Pons (tissue), 1 donor: ENCODE data around the gene WDR35.
"Not testable (repeated sequence)": the region's sequence is repeated elsewhere in the genome, so short reads cannot be mapped to it uniquely, and the experiment has no call there.

Experiments used
- DNase-seq: peaks from one replicate; pipeline ENCODE4 v3.0.0-alpha.2; 2016; ENCODE audit warnings: low spot score

WDR35 gene

GRCh38 chr2:19937004-19937403 lies 52.9 kb downstream of the WDR35 start:
- no peak for DNase-seq

- DNase-seq: no peak
These were observed 53.7 kb downstream of the WDR35 start for GRCh38 chr2:19936203-19936602.

GRCh38 chr2:19933351-19933981 lies 56.4 kb downstream of the WDR35 start:
- DNase-seq: no peak

DNA sequence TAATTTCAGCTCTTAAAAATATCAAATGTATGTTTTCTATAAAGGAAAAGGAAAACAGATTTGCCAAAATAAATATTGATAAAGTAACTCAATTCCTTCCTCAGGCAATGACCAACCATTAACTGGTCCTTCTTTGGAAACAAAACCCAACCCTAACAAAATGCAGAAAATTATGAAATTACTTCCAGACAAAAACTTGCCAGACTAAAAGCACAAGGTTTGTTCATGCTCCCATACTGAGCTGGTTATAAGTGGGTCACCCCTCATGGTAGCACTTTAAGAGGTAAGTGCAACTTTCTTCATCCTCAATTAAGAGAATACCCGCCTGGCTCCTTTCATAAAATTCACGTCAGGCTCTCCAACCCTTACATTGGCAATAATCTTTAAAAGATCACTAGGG lies 57.0 kb downstream of the WDR35 start:
- no peak for DNase-seq

- no peak for DNase-seq
These were observed 60.7 kb downstream of the WDR35 start for GRCh38 chr2:19929226-19929625.

- DNase-seq: not testable (repeated sequence)
These were observed 62.1 kb downstream of the WDR35 start for GRCh38 chr2:19927816-19928215.

GRCh38 chr2:19924526-19924925 lies 65.4 kb downstream of the WDR35 start:
- DNase-seq: not testable (repeated sequence)

GRCh38 chr2:19922188-19922587 lies 67.7 kb downstream of the WDR35 start:
- not testable (repeated sequence) for DNase-seq

DNA sequence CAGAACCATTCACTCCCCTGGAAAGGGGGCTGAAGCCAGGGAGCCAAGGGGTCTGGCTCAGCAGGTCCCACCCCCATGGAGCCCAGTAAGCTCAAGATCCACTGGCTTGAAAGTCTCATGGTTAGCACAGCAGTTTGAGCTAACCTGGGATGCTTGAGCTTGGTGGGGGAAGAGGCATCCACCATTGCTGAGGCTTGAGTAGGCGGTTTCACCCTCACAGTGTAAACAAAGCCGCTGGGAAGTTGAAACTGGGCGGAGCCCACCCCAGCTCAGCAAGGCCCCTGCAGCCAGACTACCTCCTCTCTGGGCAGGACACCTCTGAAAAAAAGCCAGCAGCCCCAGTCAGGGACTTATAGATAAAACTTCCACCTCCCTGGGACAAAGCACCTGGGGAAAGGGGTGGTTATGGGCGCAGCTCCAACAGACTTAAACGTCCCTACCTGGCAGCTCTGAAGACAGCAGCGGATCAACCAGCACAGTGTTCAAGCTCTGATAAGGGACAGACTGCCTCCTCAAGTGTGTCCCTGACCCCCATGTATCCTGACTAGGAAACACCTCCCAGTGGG lies 73.4 kb downstream of the WDR35 start:
- DNase-seq: no peak

- DNase-seq: peak; percentile 78
These were observed 75.5 kb downstream of the WDR35 start for GRCh38 chr2:19914266-19914975.

GRCh38 chr2:19911808-19912509 lies 77.9 kb downstream of the WDR35 start:
- no peak for DNase-seq

- DNase-seq: no peak
These were observed 87.6 kb downstream of the WDR35 start for GRCh38 chr2:19902216-19902740.

- DNase-seq: peak; percentile 89
These were observed 88.3 kb downstream of the WDR35 start, which contains the start of gene TTC32 for GRCh38 chr2:19901442-19902215. TTC32 (minus strand) TSS chr2:19901983; CDS start chr2:19901854, 129 bp downstream.

DNA sequence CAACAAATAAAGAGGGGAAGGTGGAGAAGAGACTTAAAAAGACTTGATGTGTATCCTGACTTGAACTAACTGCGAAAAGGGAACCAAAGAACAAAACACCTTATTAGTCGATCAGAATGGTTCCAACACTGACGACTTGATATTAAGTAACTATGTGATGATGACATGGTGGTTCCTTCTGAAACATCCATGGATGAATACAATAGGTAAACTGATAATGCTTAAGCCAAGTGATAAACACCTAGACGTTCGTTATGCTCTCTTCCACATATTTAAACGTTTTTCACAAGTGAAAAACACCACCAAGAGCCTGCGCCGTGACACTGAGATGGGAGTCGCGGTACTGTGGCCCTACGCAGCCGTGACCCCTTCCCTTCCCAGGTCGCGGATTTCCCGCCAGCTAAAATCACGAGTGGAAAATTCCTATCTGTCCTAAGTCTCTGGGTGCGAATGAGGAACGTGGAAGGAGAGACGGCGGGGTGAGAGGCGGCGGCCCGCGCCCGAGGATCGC lies 88.9 kb downstream of the WDR35 start:
- DNase-seq: peak; percentile 45

GRCh38 chr2:19899985-19900930 lies 89.6 kb downstream of the WDR35 start:
- peak; percentile 24 for DNase-seq

DNA sequence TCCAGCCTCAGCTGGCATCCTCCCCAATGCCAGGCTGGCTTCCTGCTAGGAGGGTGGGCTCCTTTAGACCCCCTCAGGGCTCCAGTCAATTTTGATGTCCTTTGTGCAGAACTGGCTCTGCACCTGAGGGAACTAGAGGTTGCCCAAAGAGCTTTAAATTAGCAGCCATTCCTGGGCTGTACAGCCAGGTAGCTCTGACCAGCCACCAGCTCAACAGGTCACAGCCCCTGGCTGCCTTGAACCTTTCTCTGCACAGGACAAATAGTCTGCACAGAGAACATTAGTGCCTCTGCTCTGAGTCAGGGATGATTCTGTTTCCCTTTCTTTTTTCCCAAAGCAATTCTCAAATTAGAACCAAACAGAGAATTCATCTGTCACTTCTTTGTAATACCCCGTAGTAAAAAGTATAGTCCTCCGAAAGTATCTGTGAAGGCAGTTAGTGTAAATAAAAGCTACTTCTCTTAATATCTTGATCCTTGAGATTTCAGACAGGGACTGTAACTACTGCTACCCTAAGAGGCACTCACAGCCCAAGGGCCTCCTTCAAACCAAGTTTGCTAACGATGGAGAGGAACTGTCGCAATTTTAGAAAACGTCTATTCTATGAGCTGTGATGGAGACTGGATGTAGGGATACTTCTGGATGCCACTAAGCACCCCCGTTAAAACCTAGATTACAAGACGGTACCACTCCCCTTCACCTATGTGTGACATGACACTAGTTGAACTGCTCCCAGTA lies 91.1 kb downstream of the WDR35 start:
- DNase-seq: no peak

- no peak for DNase-seq
These were observed 92.2 kb downstream of the WDR35 start for GRCh38 chr2:19897623-19898245.

DNA sequence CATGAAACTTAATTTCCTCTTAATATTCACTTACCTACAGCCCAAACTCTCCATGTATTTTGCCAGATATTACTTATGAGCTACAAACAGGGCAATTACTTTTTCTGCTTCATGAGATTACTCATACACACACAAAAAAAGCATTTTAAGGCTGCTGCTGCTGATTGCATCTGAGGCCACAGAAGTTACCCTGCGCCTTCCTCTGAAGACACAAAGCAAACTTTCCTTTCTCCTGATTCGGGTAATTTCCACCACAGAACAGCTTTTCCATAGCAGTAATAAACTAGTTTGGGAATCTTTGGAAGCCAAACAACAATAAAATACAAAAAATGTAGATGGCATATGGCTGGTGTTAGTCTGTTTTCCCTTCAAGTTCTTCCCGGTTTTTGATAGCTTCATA lies 94.4 kb downstream of the WDR35 start:
- DNase-seq: no peak
